GM18507 (cell line): ENCODE results near the gene ACOD1.
A peak's percentile ranks its signal among the peaks of the same experiment; 100 is the strongest.
"Not testable (repeated sequence)": the region's sequence is repeated elsewhere in the genome, so short reads cannot be mapped to it uniquely, and the experiment has no call there.

Source experiments
- DNase-seq: peaks from one replicate; pipeline ENCODE4 v3.0.0; 2011; ENCODE audit warnings: low read depth; ENCODE audit not compliant: insufficient read length; ENCODE audit errors: extremely low spot score
- FAIRE-seq: peaks from 2 replicates; lab custom pipeline; 2011; peaks lifted over from hg19 to GRCh38; lab: Jason Lieb, UNC

The ACOD1 gene

GRCh38 chr13:76948149-76948548 lies at the start of gene ACOD1:
Gene ACOD1 (plus strand): TSS chr13:76948511. CDS start chr13:76948559, 48 bp downstream.
- FAIRE-seq (no peak), DNase-seq (no peak)

DNA sequence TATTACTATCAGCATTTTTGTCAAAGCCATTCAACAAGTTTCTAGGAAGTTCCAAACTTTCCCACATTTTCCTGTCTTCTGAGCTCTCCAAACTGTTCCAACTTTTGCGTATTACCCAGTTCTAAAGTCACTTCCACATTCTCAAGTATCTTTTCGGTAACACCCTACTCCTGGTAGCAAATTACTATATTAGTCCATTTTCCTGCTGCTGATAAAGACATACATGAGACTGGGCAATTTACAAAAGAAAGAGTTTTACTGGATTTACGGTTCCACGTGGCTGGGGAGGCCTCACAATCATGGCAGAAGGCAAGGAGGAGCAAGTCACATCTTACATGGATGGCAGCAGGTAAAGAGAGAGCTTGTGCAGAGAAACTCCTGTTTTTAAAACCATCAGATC lies 49.2 kb upstream of the ACOD1 start:
- not testable (repeated sequence) for DNase-seq, FAIRE-seq

DNA sequence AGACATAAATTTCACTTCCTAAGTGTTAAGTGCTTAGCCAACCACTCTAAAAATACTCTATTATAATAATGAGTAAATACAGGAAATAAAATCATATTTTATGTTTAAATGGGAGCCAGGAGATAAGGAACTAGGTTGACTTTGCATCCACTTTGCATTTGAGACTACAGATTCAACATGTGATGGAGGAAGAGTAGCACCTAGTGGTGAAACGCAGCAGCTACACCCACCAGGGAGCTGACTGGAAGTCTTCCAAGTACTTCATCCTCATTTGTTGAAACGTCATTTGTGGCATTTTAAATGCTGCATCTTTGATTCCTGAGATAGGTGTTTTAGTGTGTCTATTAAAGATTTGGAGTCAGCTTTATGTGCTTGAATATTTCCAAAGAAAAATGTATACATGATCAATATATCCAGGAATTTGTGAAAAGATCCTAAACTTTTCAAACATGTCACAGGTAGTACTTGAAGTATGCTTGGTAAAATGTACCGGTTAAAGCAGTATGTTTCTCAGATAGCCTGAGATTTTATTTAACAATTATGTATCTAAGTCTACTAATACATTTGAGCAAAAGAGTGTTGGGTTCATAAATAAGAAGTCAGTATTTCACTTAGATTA lies 44.7 kb upstream of the ACOD1 start:
- peak; percentile 86 for FAIRE-seq
- DNase-seq = peak; percentile 47

- FAIRE-seq (no peak), DNase-seq (no peak)
Measured at GRCh38 chr13:76904507-76904906, 43.8 kb upstream of the ACOD1 start.

GRCh38 chr13:76912476-76912875 lies 35.8 kb upstream of the ACOD1 start:
- DNase-seq (no peak), FAIRE-seq (no peak)

- no peak for DNase-seq
- FAIRE-seq = no peak
Measured at GRCh38 chr13:76913898-76914297, 34.4 kb upstream of the ACOD1 start.

GRCh38 chr13:76917095-76917494 lies 31.2 kb upstream of the ACOD1 start:
- no peak for DNase-seq
- no peak for FAIRE-seq

- not testable (repeated sequence) for FAIRE-seq, DNase-seq
Measured at GRCh38 chr13:76917755-76918481, 30.4 kb upstream of the ACOD1 start.

GRCh38 chr13:76921516-76921915 lies 26.8 kb upstream of the ACOD1 start:
- FAIRE-seq (no peak), DNase-seq (no peak)

DNA sequence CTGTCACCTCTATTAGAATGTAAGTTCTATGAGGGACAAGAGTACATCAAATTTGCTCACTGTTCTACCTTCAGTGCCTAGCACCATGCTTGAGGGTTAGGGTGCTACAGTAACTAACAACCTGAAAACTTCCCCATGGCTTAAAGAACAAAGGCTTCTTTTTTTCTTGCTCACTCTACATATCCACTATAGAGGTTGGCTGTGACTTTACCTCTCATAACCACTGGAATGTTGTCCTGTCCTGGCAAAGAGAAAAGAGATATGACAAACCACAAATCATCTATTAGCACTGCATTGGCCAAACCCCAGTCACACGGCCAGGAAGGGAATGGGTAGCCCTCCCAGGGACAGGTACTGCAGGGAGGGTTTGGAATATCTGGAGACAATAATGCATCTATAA lies 23.2 kb upstream of the ACOD1 start:
- no peak for FAIRE-seq
- no peak for DNase-seq

DNA sequence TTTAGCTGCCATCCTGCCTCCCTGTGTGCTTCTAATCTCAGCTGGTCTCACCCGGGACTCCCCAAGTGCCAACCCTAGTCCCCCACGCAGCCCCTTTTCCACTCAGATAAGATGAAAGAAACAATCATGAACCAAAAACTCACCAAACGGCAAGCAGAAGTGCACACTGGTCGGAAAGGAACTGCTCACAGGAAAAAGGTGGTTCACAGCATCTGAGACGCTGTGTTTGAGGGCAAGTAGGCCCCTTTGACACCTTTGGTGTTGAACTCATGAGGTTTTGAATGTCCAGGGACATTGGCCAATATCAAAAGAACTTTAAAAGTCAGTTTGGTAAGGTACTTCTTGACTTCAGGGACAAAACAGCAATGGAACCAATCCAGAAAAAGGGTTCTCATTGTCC lies 20.4 kb upstream of the ACOD1 start:
- no peak for FAIRE-seq
- no peak for DNase-seq

GRCh38 chr13:76928456-76928855 lies 19.9 kb upstream of the ACOD1 start:
- DNase-seq (no peak), FAIRE-seq (no peak)

GRCh38 chr13:76929320-76929719 lies 19.0 kb upstream of the ACOD1 start:
- no peak for DNase-seq

GRCh38 chr13:76929851-76930374 lies 18.4 kb upstream of the ACOD1 start:
- DNase-seq (no peak), FAIRE-seq (no peak)

More at GRCh38 chr13:76929320-76929719, 19.0 kb upstream of the ACOD1 start:
- no peak for FAIRE-seq

DNA sequence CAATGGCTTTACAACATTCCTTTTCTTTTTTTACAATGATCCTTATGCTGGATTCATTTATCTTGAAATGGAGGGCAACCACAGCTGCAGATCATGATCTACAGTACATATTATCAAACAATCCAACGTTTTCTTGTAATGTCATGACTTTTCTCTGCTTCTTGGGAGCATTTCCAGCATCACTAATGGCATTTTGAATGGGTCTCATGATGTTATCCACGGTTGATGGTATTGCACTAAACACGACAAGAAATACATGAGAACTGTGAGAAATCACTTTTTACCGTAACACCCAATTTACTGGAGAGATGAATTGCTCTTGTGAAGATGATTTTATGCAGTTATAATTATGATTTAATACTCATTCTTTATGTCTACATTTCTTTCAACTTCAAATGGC lies 16.2 kb upstream of the ACOD1 start:
- FAIRE-seq (no peak), DNase-seq (no peak)

- FAIRE-seq (no peak), DNase-seq (no peak)
Measured at GRCh38 chr13:76934671-76935070, 13.6 kb upstream of the ACOD1 start.

- DNase-seq = no peak
- FAIRE-seq = no peak
Measured at GRCh38 chr13:76936763-76937162, 11.5 kb upstream of the ACOD1 start.

- FAIRE-seq = no peak
- DNase-seq = no peak
Measured at GRCh38 chr13:76937281-76937820, 11.0 kb upstream of the ACOD1 start.

DNA sequence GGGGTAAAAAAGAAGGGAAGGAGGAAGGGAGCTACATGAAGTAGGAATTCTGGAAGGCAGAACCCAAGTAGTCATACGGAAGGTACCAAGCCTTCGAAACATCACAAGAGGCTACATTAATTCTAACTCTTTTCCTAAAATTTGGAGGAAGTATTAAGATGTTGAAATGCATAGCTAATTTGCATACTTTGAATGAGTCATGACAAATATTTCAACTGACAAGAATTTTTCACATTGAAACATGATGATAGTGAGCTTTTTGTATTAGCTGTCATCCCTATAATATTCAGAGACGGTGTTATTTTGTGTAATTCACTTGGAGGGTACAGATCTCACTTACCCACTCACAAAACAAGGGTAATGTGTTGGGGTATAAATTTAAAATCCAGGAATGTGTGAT lies 9.1 kb upstream of the ACOD1 start:
- DNase-seq (no peak), FAIRE-seq (no peak)

- no peak for DNase-seq
- no peak for FAIRE-seq
Measured at GRCh38 chr13:76942363-76942762, 5.9 kb upstream of the ACOD1 start.

DNA sequence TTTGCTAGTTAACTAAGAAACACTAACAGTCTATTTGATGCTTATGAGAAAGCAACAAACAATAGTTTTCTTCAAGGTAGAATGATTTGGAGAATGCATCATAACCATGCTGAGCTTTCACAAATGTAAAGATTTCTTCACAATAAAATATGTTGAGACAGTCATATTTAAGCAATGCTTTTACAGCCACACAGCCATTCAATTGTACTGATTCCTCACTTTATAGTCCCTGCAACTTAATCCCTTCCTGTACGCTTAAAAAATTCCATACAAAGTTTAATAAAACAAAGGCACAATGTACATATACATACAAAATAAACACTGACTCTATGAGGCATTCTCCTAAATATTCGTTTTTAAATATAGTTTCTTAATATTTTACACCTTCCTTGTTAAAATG lies 4.7 kb upstream of the ACOD1 start:
- no peak for FAIRE-seq
- no peak for DNase-seq
